Stomach smooth muscle (tissue), 2 donors: Measurements from ENCODE around the gene TANGO2.

ENCODE experiments used
- H3K27ac ChIP-seq: one replicate; pipeline ENCODE4 v1.7.0; 2013; ENCODE audit warnings: mild to moderate bottlenecking, low read length, inconsistent platforms
- H3K27me3 ChIP-seq, 2 donors: one replicate each; pipeline ENCODE4 v1.7.0; 2013; ENCODE audit warnings: low read length in 2 of 2; ENCODE audit not compliant: insufficient read depth in 2 of 2, control insufficient read depth in 1 of 2
- H3K36me3 ChIP-seq, 2 donors: one replicate each; pipeline ENCODE4 v1.7.0; 2013; ENCODE audit warnings: low read length in 2 of 2; ENCODE audit not compliant: control insufficient read depth in 2 of 2, insufficient read depth in 2 of 2
- H3K4me1 ChIP-seq: one replicate; pipeline ENCODE4 v1.7.0; 2013; ENCODE audit warnings: low read length; ENCODE audit not compliant: control insufficient read depth, insufficient read depth
- H3K4me3 ChIP-seq, 2 donors: one replicate each; pipeline ENCODE4 v1.7.0; 2013; ENCODE audit warnings: low read length in 2 of 2
- H3K9ac ChIP-seq, 2 donors: one replicate each; pipeline ENCODE4 v1.7.0; 2013; ENCODE audit warnings: low read length in 2 of 2, mild to moderate bottlenecking in 1 of 2
- H3K9me3 ChIP-seq, 2 donors: one replicate each; pipeline ENCODE4 v1.7.0; 2013; ENCODE audit warnings: low read length in 2 of 2; ENCODE audit not compliant: control insufficient read depth in 2 of 2
- donor health status: healthy.
- donor health status: Pancreatic carcinoma.

The TANGO2 gene

DNA sequence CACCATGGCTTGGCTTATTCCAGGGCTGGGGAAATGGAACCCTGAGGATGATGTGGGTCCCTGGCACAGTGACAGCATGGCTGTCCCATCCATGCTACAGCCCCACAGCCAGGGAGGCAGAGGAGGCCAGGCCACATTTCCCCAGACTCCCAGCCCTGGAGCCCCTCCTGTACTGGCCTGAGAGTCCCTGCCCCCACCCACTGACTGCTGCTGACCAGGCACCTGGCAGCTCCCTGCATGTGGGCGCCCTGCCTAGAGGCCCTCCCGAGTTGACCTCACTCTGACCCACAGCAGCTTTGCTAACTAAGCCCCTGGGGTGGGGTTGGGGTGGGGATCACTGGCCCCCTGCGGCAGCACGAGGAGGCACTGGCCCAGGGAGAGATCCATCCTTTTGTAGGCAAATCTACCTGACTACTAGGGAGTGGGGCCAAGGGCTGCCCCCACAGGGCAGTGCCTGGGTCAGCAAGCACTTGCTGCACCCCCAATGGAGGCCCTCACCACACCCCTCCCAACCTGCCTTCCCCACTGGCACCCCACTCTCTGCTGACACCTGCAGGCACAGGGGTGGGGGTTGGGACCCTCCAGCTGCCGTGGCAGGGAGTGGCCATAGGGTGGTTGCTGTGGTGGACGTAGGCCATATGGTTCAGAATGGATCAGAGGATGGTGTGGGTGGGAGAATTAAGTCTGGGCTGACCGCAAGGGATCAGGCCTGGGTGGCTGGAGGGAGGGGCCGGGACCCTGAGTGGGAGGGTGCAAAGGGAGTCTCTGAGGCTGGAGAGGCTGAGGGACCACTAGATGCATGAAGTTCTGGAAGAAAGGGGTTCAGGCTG is 21.7 kb upstream of the TANGO2 start:
- Histone ChIP-seq H3K4me1 (peaks cover 12% of the 10 kb centered on the region), H3K27ac (no peak overlapping the region)

DNA sequence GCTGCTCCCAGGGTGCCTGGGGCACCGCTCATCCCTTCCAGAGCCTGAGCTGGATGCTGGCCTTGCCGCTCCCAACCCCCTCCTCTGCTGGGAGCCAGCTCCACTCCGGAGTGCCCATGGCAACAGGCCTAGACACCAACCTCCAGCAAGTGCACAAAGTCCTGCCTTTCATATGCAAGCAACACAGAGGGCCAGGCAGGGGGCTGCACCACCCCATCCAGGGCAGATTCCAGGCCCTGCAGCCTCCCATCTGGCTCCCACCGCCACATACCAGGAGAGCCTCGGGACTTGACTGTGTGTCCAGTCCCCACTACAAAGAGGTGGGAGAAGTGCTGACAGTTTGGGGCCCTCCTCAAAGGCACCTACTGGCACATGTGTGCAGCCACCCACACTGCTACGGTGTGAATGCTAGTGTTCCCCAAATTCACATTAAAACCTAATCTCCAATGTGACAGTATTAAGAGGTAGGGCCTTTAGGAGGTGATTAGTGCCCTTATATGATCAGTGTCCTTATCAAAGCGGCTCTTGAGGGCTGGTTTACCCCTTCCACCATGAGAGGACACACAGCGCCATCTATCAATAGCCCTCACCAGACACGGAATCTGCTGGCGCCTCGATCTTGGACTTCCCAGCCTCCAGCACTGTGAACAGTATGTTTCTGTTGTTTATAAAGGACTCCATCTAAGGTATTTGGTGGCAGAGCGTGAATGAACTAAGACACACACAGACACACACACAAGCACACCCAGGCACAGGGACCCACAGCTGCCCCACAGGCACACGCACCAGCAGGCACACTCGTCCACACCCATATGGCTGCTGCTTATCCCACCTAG is 20.4 kb upstream of the TANGO2 start:
- Histone ChIP-seq H3K4me3 (no peak overlapping the region), H3K27ac (no peak overlapping the region), H3K36me3 (no peaks in the 10 kb centered on the region), H3K9ac (no peak overlapping the region), H3K9me3 (no peaks in the 10 kb centered on the region), H3K4me1 (peaks cover 9% of the 10 kb centered on the region), H3K27me3 (no peaks in the 10 kb centered on the region)

More for the DNA sequence above, 21.7 kb upstream of the TANGO2 start:
- H3K27me3 ChIP-seq, result no peaks in the 10 kb centered on the region
- H3K9ac ChIP-seq, result no peak overlapping the region
- H3K9me3 ChIP-seq, result no peaks in the 10 kb centered on the region
- H3K4me3 ChIP-seq, result no peak overlapping the region
- no peaks in the 10 kb centered on the region for H3K36me3 ChIP-seq

DNA sequence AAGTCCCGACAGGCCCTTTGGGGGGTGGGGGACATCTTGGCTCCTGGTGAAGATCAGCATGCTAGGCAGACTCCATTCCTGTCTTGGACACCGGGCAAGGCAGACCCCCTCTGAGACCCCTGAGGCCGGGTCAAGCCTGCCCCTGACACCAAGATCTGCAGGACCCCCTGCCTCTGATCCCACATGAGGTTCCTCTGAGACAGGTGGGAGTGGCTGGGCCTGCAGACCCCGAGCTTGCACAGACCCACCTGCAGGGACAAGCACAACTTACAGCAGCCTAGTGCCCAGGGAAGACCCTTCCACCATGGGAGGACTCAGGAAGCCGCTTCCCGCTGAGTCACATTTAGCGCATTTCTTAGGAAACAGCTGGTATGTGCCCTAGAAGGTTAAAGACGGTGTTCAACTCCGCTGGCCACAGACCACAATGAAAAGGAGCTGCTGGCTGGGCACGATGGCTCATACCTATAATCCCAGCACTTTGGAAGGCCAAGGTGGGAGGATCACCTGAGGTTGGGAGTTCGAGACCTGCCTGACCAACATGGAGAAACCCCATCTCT is 19.8 kb upstream of the TANGO2 start:
- no peaks in the 10 kb centered on the region for H3K36me3 ChIP-seq
- H3K9me3 ChIP-seq, result no peaks in the 10 kb centered on the region
- no peak overlapping the region for H3K27ac ChIP-seq
- H3K9ac ChIP-seq, result no peak overlapping the region
- H3K27me3 ChIP-seq, result no peaks in the 10 kb centered on the region
- no peak overlapping the region for H3K4me3 ChIP-seq
- peaks cover 9% of the 10 kb centered on the region for H3K4me1 ChIP-seq

DNA sequence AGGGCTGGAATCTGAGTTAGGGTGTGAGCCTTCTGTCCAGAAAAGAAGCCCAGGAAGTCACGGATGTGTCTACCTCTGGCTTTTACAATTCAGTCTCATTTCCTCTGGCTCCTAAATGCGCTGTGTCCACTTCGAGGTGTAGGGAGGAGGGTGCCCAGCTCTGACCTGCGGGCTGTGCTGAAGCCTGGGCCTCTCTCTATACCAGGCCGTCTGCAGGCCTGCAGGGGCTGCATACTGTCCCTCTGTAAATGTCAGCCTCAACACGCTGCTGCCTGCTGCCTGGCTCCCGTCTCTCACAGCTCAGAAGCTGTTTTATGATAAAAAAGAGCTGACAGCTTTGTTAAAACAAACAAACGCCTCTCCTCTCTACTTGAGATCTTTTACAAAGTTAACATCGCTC is 18.8 kb upstream of the TANGO2 start:
- Histone ChIP-seq H3K4me3 (no peak overlapping the region), H3K36me3 (no peaks in the 10 kb centered on the region), H3K27ac (peak overlapping the region; percentile 24), H3K4me1 (peaks cover 9% of the 10 kb centered on the region), H3K9me3 (no peaks in the 10 kb centered on the region), H3K9ac (no peak overlapping the region), H3K27me3 (no peaks in the 10 kb centered on the region)

DNA sequence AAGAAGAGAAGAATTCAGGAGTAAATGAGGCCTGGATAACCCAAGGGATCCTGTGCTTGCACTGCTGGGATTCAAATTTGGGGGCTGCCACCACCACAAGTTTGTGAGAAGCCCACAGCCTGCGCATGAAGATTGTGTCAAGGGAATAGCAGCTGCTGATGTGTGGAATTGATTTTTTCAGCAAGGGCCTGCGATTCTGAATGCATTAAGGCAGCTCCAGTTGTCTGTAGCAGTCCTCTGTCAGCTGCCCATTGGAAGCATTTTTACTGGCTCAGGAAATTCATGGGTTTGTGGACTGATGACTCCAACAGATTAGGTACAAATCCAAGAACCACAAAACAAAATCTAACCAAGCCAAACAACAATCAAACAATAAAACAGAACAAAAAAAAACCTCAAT is 18.3 kb upstream of the TANGO2 start:
- Histone ChIP-seq H3K27me3 (no peaks in the 10 kb centered on the region), H3K9ac (no peak overlapping the region), H3K4me1 (peaks cover 9% of the 10 kb centered on the region), H3K4me3 (no peak overlapping the region), H3K36me3 (no peaks in the 10 kb centered on the region), H3K27ac (no peak overlapping the region), H3K9me3 (no peaks in the 10 kb centered on the region)

DNA sequence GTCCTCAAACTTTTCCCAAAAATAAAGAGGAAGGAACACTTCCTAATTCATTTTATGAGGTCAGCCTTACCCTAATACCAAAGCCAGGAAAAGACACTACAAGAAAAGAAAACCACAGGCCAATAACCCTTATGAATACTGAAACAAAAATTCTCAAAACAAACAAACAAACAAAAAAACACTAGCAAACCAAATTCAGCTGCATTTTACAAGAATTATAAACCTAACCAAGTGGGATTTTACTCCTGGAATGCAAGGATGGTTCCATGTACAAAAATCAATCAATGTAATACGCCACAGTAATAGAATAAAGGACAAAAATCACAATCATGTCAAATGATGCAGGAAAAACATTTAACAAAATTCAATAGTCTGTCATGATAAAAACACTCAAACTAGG is 17.6 kb upstream of the TANGO2 start:
- Histone ChIP-seq H3K9me3 (no peaks in the 10 kb centered on the region), H3K27ac (no peak overlapping the region), H3K27me3 (no peaks in the 10 kb centered on the region), H3K36me3 (no peaks in the 10 kb centered on the region), H3K4me3 (no peak overlapping the region), H3K4me1 (peaks cover 9% of the 10 kb centered on the region), H3K9ac (no peak overlapping the region)

DNA sequence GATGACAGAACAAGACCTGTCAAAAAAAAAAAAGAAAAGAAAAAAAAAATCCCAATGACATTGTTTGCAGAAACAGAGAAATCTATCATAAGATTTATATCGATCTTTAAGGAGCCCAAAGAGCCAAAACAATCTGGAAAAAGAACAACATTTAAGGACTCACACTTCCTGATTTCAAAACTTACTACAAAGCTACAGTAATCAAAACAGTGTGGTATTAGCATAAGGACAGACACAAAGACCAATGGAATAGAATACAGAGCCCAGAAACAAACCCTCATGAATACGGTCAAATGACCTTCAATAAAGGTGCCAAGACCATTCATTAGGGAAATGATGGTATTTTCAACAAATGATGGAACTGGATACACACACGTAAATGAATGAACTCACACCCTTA is 16.4 kb upstream of the TANGO2 start:
- H3K36me3 ChIP-seq, result no peaks in the 10 kb centered on the region
- no peak overlapping the region for H3K4me3 ChIP-seq
- no peak overlapping the region for H3K9ac ChIP-seq
- H3K27ac ChIP-seq, result no peak overlapping the region
- H3K4me1 ChIP-seq, result peaks cover 5% of the 10 kb centered on the region
- H3K27me3 ChIP-seq, result no peaks in the 10 kb centered on the region
- H3K9me3 ChIP-seq, result no peaks in the 10 kb centered on the region

- no peak overlapping the region for H3K9ac ChIP-seq
- no peaks in the 10 kb centered on the region for H3K27me3 ChIP-seq
- H3K36me3 ChIP-seq, result no peaks in the 10 kb centered on the region
- H3K4me1 ChIP-seq, result peaks cover 6% of the 10 kb centered on the region
- H3K27ac ChIP-seq, result no peak overlapping the region
- H3K9me3 ChIP-seq, result no peaks in the 10 kb centered on the region
- no peak overlapping the region for H3K4me3 ChIP-seq
These were observed 12.5 kb upstream of the TANGO2 start for GRCh38 chr22:20008221-20008995.

DNA sequence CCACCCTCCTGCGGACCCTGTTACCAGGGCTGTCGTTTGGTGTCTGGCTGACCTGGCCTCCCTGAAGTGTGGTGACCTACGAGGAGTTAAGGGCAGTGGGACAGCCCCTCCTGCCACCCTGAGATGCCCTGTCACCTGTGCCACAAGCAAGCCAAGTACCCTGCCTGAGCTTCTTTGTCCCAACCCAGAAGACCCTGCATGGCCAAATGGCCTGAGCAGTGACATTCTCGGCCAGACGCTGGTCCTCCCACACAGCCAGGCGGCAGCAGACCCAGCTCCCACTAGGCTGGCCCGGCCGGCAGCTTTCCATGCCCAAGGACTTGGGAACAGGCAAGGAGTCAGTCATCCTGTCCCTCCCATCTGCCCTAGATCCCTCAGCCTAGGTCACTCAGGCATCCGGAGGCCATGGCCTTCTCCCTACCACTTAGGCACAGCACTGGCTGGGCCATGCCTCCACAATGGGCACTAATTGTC is 11.9 kb upstream of the TANGO2 start:
- Histone ChIP-seq H3K27ac (no peak overlapping the region), H3K27me3 (no peaks in the 10 kb centered on the region), H3K4me3 (no peak overlapping the region), H3K9me3 (no peaks in the 10 kb centered on the region), H3K36me3 (no peaks in the 10 kb centered on the region), H3K4me1 (peaks cover 8% of the 10 kb centered on the region), H3K9ac (no peak overlapping the region)

- Histone ChIP-seq H3K4me3 (no peak overlapping the region), H3K27ac (no peak overlapping the region), H3K4me1 (peaks cover 8% of the 10 kb centered on the region), H3K27me3 (no peaks in the 10 kb centered on the region), H3K36me3 (no peaks in the 10 kb centered on the region), H3K9ac (no peak overlapping the region), H3K9me3 (no peaks in the 10 kb centered on the region)
These were observed 11.2 kb upstream of the TANGO2 start for GRCh38 chr22:20009582-20010306.
